Liver (tissue), 3 donors: ENCODE measurements around the gene GATA3.

Experiments used
- ATF3 ChIP-seq: IDR thresholded peaks from 2 replicates; pipeline ENCODE4 v1.6.1; 2016; ENCODE audit warnings: antibody characterized with exemption
- EGR1 ChIP-seq, 2 donors: IDR thresholded peaks; 2 replicates each; pipeline ENCODE4 v1.6.1; 2016 to 2018; ENCODE audit warnings: antibody characterized with exemption in 2 of 2, low read depth in 2 of 2
- GABPA ChIP-seq, 2 donors: IDR thresholded peaks in 1 of 2; conservative IDR thresholded peaks in 1 of 2; 2 replicates each; pipeline ENCODE4 v1.6.1; 2016; ENCODE audit warnings: antibody characterized with exemption in 2 of 2, mild to moderate bottlenecking in 1 of 2, moderate library complexity in 1 of 2
- HNF4G ChIP-seq: IDR thresholded peaks from 2 replicates; pipeline ENCODE4 v1.6.1; 2016; ENCODE audit warnings: antibody characterized with exemption
- RAD21 ChIP-seq, 2 donors: IDR thresholded peaks; 2 replicates each; pipeline ENCODE4 v1.6.1; 2016; ENCODE audit warnings: antibody characterized with exemption in 2 of 2, mild to moderate bottlenecking in 2 of 2
- TAF1 ChIP-seq: conservative IDR thresholded peaks from 2 replicates; pipeline ENCODE4 v1.6.1; 2016; ENCODE audit warnings: antibody characterized with exemption, mild to moderate bottlenecking
- TF ChIP-seq, protein P1 (sequence below): fragments of 150-350 bp; IDR thresholded peaks from 2 replicates; pipeline ENCODE4 v1.5.1; 2017; ENCODE audit warnings: improper control_type of control experiment, low read depth, low read length; ENCODE audit not compliant: missing input control
- TF ChIP-seq, protein P2 (sequence below): IDR thresholded peaks from 2 replicates; pipeline ENCODE4 v1.6.1; 2016; ENCODE audit warnings: antibody characterized with exemption
- donor health status: healthy.
- donor health status: healthy.

DNA sequence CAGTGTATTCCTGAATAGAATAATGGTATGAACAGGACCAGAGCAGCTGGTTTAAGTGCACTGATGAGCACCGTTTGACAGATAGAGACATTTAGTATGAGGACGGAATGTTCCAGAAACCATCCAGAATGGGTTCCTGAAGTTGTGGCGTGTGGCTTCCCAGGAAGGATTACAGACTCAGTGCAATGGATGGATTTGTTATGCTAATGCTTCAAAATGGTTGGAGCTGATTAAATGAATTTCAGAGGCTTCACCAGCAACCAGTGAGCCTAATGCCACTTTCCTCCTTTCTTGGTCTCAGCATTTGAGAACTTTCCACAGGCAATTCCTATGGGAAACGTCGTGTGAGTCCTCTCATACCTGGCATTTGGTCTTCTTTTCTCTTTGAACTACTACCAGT, 9.9 kb downstream of the GATA3 start:
- TF ChIP-seq, protein P1, sequence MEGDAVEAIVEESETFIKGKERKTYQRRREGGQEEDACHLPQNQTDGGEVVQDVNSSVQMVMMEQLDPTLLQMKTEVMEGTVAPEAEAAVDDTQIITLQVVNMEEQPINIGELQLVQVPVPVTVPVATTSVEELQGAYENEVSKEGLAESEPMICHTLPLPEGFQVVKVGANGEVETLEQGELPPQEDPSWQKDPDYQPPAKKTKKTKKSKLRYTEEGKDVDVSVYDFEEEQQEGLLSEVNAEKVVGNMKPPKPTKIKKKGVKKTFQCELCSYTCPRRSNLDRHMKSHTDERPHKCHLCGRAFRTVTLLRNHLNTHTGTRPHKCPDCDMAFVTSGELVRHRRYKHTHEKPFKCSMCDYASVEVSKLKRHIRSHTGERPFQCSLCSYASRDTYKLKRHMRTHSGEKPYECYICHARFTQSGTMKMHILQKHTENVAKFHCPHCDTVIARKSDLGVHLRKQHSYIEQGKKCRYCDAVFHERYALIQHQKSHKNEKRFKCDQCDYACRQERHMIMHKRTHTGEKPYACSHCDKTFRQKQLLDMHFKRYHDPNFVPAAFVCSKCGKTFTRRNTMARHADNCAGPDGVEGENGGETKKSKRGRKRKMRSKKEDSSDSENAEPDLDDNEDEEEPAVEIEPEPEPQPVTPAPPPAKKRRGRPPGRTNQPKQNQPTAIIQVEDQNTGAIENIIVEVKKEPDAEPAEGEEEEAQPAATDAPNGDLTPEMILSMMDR: no peak
- TF ChIP-seq TAF1 (no peak), RAD21 (IDR thresholded peaks at IDR 0.05) (no peak), GABPA (IDR thresholded peaks at IDR 0.05 in 1 of 2, conservative IDR thresholded peaks at IDR 0.05 in 1 of 2) (no peak), EGR1 (IDR thresholded peaks at IDR 0.05; ENCODE audit: low read depth in 2 of 2) (no peak), HNF4G (no peak), ATF3 (no peak)
- TF ChIP-seq, protein P2, sequence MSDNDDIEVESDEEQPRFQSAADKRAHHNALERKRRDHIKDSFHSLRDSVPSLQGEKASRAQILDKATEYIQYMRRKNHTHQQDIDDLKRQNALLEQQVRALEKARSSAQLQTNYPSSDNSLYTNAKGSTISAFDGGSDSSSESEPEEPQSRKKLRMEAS: no peak
